Measurements from ENCODE around the gene PRMT3.
A peak's percentile ranks its signal among the peaks of the same experiment; 100 is the strongest.

Gene PRMT3

DNA sequence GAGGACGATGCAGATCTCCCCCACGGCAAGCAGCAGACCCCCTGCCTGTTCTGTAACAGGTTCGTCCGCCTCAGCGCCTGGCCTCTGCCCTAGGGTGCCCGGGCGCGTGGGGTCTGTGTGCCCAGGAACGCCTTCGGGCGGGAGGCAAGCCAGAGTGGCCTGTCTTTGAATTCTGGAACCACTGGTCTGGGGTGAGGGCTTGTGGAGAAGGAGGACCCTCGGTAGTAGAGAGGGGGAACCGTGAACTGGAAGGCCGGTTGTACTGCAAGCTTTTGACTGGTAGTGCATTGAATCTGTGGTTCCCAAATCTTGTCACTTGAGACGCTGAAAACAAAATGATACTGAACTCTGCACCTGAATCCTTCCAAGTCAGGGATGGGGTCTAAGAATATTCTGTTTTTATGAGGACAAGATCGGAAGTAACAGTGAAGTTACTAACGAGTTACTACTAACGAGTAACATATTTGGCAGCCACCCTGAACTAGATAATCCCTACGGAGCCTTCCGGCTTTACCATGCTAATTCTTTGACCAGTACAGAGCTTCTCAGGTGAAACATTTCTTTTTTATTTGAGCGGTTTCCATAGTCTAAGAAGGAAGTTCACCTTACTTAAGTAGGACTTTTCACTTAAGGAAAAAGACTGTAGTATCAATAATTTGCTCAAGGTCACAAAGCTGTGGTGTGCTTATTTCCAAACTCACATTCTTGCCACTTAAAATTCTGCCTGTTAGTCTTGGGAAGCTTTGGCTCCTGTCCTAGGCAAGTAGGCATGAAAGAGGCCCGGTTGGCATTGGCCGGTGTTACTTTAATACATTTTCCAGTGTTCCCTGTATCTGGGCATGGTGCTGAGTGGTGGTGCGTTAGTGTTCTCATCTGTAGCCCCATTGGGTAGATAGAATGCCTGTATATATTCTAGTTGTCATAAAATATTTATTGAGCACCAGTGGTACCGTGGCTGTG lies 860 bp downstream of the PRMT3 start:
- peaks cover 4 to 12% (median 9%) of the 10 kb centered on the region in 3 donors for H3K36me3 ChIP-seq
- peak overlapping the region; percentile 76 to 90 for H3K4me3 ChIP-seq
- TF ChIP-seq, protein P1, sequence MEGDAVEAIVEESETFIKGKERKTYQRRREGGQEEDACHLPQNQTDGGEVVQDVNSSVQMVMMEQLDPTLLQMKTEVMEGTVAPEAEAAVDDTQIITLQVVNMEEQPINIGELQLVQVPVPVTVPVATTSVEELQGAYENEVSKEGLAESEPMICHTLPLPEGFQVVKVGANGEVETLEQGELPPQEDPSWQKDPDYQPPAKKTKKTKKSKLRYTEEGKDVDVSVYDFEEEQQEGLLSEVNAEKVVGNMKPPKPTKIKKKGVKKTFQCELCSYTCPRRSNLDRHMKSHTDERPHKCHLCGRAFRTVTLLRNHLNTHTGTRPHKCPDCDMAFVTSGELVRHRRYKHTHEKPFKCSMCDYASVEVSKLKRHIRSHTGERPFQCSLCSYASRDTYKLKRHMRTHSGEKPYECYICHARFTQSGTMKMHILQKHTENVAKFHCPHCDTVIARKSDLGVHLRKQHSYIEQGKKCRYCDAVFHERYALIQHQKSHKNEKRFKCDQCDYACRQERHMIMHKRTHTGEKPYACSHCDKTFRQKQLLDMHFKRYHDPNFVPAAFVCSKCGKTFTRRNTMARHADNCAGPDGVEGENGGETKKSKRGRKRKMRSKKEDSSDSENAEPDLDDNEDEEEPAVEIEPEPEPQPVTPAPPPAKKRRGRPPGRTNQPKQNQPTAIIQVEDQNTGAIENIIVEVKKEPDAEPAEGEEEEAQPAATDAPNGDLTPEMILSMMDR (IDR thresholded peaks at IDR 0.05) = no peak
- H3K4me1 ChIP-seq = peaks cover 0 to 19% (median 13%) of the 10 kb centered on the region in 4 donors
- peak overlapping the region; percentile 85 to 87 for H3K27ac ChIP-seq
- H3K9me3 ChIP-seq = no peaks in the 10 kb centered on the region
- H3K27me3 ChIP-seq = no peaks in the 10 kb centered on the region
- intact Hi-C loops (cut with DNase I; ENCODE audit: low total_unique reads) = no loop called here
- DNase-seq = no peak

DNA sequence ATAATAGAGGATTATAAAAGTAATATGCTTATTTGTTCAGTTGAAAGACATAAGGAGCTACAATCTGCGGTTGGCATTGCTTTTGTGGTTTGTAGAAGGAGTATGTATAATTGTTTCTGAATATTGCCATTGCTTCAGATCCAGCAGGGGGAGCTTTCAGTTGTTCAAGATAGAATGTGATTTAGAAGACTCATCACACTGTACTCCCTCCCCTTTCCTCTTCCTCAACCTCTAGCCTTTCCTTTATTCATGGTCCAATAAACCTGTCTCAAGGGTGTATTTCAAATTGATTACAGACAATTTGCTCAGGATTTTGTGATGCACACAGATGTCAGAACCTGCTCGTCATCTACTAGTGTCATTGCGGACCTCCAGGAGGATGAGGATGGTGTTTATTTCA lies 9.8 kb downstream of the PRMT3 start:
- Histone ChIP-seq H3K27me3 (no peaks in the 10 kb centered on the region), H3K4me3 (no peak overlapping the region), H3K36me3 (peaks cover 22 to 42% (median 30%) of the 10 kb centered on the region in 3 donors), H3K4me1 (no peaks in the 10 kb centered on the region), H3K9me3 (no peaks in the 10 kb centered on the region), H3K27ac (no peak overlapping the region)
- TF ChIP-seq, protein P1 (IDR thresholded peaks at IDR 0.05) = peak in 1 of 2 experiments; percentile 19
- no peak for DNase-seq
- intact Hi-C loops (cut with DNase I; ENCODE audit: low total_unique reads) = no loop called here

DNA sequence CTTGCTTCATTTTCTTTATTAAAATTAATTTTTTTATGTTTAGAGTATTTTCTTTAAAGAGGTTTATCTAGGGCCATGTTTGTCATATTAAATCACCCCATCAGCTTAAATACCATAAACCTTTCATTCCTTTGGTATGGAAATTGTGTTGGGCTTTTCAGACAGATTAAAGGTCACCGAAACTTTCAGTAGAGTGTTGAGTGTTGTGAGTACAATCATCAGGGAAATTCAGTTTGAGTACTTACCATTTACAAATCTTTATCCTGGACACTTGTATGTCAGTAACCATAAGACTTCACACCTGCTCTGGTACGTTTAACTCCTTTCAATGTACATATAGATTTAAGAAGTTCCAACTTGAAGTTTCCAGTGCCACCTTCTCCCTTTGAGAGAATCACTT lies 12.0 kb downstream of the PRMT3 start:
- no peak overlapping the region for H3K27ac ChIP-seq
- TF ChIP-seq, protein P1 (IDR thresholded peaks at IDR 0.05) = no peak
- no peaks in the 10 kb centered on the region for H3K9me3 ChIP-seq
- no peaks in the 10 kb centered on the region for H3K27me3 ChIP-seq
- H3K36me3 ChIP-seq = peaks cover 31 to 50% (median 36%) of the 10 kb centered on the region in 3 donors
- H3K4me3 ChIP-seq = no peak overlapping the region
- H3K4me1 ChIP-seq = no peaks in the 10 kb centered on the region
- no peak for DNase-seq
- intact Hi-C loops (cut with DNase I; ENCODE audit: low total_unique reads) = no loop called here

DNA sequence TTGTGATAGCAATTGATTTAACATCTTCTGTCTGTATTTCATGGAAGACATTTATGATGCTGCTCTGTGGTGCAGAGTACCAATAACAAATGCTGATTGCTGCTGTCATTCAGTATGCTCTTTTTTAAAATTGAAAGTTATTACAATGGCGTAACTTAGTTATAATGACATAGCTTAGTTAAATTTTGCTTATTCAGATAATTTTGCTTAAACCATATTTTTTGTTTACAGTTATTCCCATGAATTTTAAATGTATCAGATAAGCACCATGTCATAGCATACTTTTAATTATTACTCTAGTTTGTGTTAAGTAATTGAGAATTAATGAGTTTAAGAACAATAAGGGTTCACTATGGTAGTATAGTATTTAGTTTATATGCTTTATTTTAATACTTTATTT lies 15.5 kb downstream of the PRMT3 start:
- TF ChIP-seq, protein P1 (IDR thresholded peaks at IDR 0.05) = no peak
- Histone ChIP-seq H3K36me3 (peaks cover 48 to 59% (median 49%) of the 10 kb centered on the region in 3 donors), H3K4me3 (no peak overlapping the region)

DNA sequence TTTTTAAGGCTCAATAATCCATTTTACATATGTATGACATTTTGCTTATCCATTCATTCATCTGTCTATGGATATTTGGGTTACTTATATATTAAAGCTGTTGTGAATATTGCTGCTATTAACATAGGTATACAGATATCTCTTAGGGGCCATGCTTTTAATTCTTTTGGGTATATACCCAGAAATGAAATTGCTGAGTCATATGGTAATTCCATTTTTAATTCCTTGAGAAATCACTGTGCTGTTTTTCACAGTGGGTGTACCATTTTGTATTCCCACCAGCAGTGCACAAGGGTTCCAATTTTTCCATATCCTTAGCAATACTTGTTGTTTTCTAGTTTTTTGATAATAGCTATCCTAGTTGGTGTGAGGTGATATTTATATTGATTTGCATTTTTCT lies 19.0 kb downstream of the PRMT3 start:
- H3K4me3 ChIP-seq = no peak overlapping the region
- H3K4me1 ChIP-seq = no peaks in the 10 kb centered on the region
- no peaks in the 10 kb centered on the region for H3K27me3 ChIP-seq
- intact Hi-C loops (cut with DNase I; ENCODE audit: low total_unique reads) = no loop called here
- no peak overlapping the region for H3K27ac ChIP-seq
- no peaks in the 10 kb centered on the region for H3K9me3 ChIP-seq
- peaks cover 56 to 65% (median 63%) of the 10 kb centered on the region in 3 donors for H3K36me3 ChIP-seq
- TF ChIP-seq, protein P1 (IDR thresholded peaks at IDR 0.05) = no peak
- no peak for DNase-seq

More for the DNA sequence above, 15.5 kb downstream of the PRMT3 start:
- no peak for DNase-seq
- H3K27me3 ChIP-seq = no peaks in the 10 kb centered on the region
- intact Hi-C loops (cut with DNase I; ENCODE audit: low total_unique reads) = no loop called here
- H3K27ac ChIP-seq = no peak overlapping the region
- H3K9me3 ChIP-seq = no peaks in the 10 kb centered on the region
- H3K4me1 ChIP-seq = no peaks in the 10 kb centered on the region

Measured in tibial artery (tissue), 4 donors.